Upper lobe of left lung (tissue), 6 donors: ENCODE measurements around the gene SETBP1. TPM values are rescaled to one million over a fixed set of nuclear protein-coding genes. Genes with fewer than 3 reads are reported as not detected.

Source experiments
- ATAC-seq, 2 donors: fragments of 200-7000 bp; cut with Tn5 transposase; one replicate each; pipeline ENCODE4 v1.9.1; 2022; ENCODE audit warnings: mild to moderate bottlenecking in 2 of 2, moderate library complexity in 2 of 2; ENCODE audit not compliant: low FRiP score in 2 of 2
- DNase-seq, 2 donors: peaks; one replicate each; pipeline ENCODE4 v3.0.0-alpha.2; 2019 to 2020
- H3K27ac ChIP-seq, 4 donors: fragments of 200-600 bp; sonication (generic); one replicate each; pipeline ENCODE4 v1.5.1; 2016 to 2019
- H3K27me3 ChIP-seq, 4 donors: fragments of 200-600 bp; sonication (generic); one replicate each; pipeline ENCODE4 v1.5.1; 2017 to 2019
- H3K36me3 ChIP-seq, 4 donors: fragments of 200-600 bp; sonication (generic); one replicate each; pipeline ENCODE4 v1.5.1; 2016 to 2019
- H3K4me1 ChIP-seq, 4 donors: fragments of 200-600 bp; sonication (generic); one replicate each; pipeline ENCODE4 v1.5.1; 2018 to 2019
- H3K4me3 ChIP-seq, 4 donors: fragments of 200-600 bp; sonication (generic); one replicate each; pipeline ENCODE4 v1.5.1; 2017 to 2019; ENCODE audit warnings: mild to moderate bottlenecking in 2 of 4, moderate library complexity in 1 of 4
- H3K9me3 ChIP-seq, 4 donors: fragments of 200-600 bp; sonication (generic); one replicate each; pipeline ENCODE4 v1.5.1; 2018 to 2019
- CTCF ChIP-seq, 6 experiments: fragments of 450-650 bp in 4 of 6; fragments of 200-600 bp in 2 of 6; sonication (generic) in 2 of 6; IDR thresholded peaks; one replicate each; pipeline ENCODE4 v1.5.1; 2016 to 2019; ENCODE audit warnings: antibody characterized with exemption in 6 of 6
- EP300 ChIP-seq, 4 donors: sonication (generic); formaldehyde crosslinking; IDR thresholded peaks; one replicate each; pipeline ENCODE4 v1.5.1; 2017; ENCODE audit warnings: antibody characterized with exemption in 4 of 4, control low read depth in 2 of 4
- POLR2A ChIP-seq, 4 donors: fragments of 450-650 bp; IDR thresholded peaks; one replicate each; pipeline ENCODE4 v1.5.1; 2016 to 2017; ENCODE audit warnings: antibody characterized with exemption in 4 of 4, mild to moderate bottlenecking in 2 of 4
- POLR2AphosphoS5 ChIP-seq, 2 donors: sonication (generic); formaldehyde crosslinking; IDR thresholded peaks; one replicate each; pipeline ENCODE4 v1.5.1; 2017; ENCODE audit warnings: antibody characterized with exemption in 2 of 2
- WGBS, 2 donors: methylation state at CpG; one replicate each; pipeline ENCODE4 v1.1.5; 2017 to 2018; 5-methylcytosine and 5-hydroxymethylcytosine counted together
- total RNA-seq, 6 donors: library from RNA; depleted of rRNA in 4 of 6; stranded (reverse); fragments of >200 nt in 4 of 6; gene quantifications; one replicate each; pipeline versions ENCODE4 v1.1.0 to v1.2.1, GENCODE V29; 2016 to 2021
- donor health status: DM: no; HTN: no; CAD: no; lungs with moderate emphysema.
- donor health status: DM: no; HTN: yes; CAD: no; lungs with severe emphysema.

Gene SETBP1
- total RNA-seq, 6 donors from 2014 or later, result 11.7 to 38.8 (median 16.6) TPM

- WGBS, 2 donors, result 94 to 97% methylated on average over 8 of the region's 8 CpGs
- ATAC-seq, result no peak
Measured at GRCh38 chr18:44763327-44763726, 82.6 kb downstream of the SETBP1 start.

GRCh38 chr18:44764863-44765262, 84.2 kb downstream of the SETBP1 start:
- ATAC-seq, result no peak

More at GRCh38 chr18:44763327-44763726, 82.6 kb downstream of the SETBP1 start:
- Histone ChIP-seq H3K9me3 (no peaks in the 10 kb centered on the region), H3K4me1 (peaks cover 0 to 22% (median 12%) of the 10 kb centered on the region in 4 donors), H3K36me3 (no peaks in the 10 kb centered on the region), H3K4me3 (no peak overlapping the region), H3K27ac (no peak overlapping the region), H3K27me3 (no peaks in the 10 kb centered on the region)
- TF ChIP-seq POLR2AphosphoS5 (IDR thresholded peaks at IDR 0.05), result no peak
- no peak for TF ChIP-seq EP300 (IDR thresholded peaks at IDR 0.05)
- no peak for TF ChIP-seq CTCF (IDR thresholded peaks at IDR 0.05)
- no peak for TF ChIP-seq POLR2A (IDR thresholded peaks at IDR 0.05)
- DNase-seq, result no peak

DNA sequence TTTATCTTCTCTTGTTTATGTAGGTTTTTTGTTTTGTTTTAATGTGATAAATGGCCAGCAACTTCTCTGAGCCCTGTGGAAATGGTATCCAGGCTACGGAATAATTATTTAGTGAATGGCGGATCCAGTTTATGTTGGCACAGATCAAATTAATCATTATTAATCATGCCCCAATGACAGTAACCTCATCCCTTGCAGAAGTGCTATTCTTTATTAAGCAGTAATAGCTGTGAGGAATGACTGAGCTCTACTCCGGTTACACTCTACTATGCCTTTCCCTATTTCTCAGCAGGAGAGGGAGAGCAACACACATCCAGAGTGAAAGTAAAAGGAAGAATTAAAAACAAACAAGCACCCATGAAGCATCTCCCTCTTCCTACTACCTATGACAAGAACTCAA, 84.8 kb downstream of the SETBP1 start:
- Histone ChIP-seq H3K4me1 (peaks cover 0 to 15% (median 12%) of the 10 kb centered on the region in 4 donors), H3K27ac (no peak overlapping the region), H3K27me3 (no peaks in the 10 kb centered on the region), H3K4me3 (no peak overlapping the region), H3K36me3 (no peaks in the 10 kb centered on the region), H3K9me3 (no peaks in the 10 kb centered on the region)
- ATAC-seq (no peak), DNase-seq (no peak)
- 63% methylated on average over 3 of the region's 3 CpGs for WGBS, 2 donors
- TF ChIP-seq CTCF (IDR thresholded peaks at IDR 0.05) (no peak), POLR2AphosphoS5 (IDR thresholded peaks at IDR 0.05) (no peak), EP300 (IDR thresholded peaks at IDR 0.05) (no peak), POLR2A (IDR thresholded peaks at IDR 0.05) (no peak)

More at GRCh38 chr18:44764863-44765262, 84.2 kb downstream of the SETBP1 start:
- no peaks in the 10 kb centered on the region for H3K27me3 ChIP-seq
- H3K9me3 ChIP-seq, result no peaks in the 10 kb centered on the region
- H3K4me1 ChIP-seq, result peaks cover 0 to 17% (median 12%) of the 10 kb centered on the region in 4 donors
- H3K36me3 ChIP-seq, result no peaks in the 10 kb centered on the region
- H3K4me3 ChIP-seq, result no peak overlapping the region
- 89 to 97% methylated on average over 3 of the region's 3 CpGs for WGBS, 2 donors
- no peak for TF ChIP-seq POLR2A (IDR thresholded peaks at IDR 0.05)
- no peak for TF ChIP-seq CTCF (IDR thresholded peaks at IDR 0.05)
- no peak for TF ChIP-seq EP300 (IDR thresholded peaks at IDR 0.05)
- no peak for TF ChIP-seq POLR2AphosphoS5 (IDR thresholded peaks at IDR 0.05)
- no peak for DNase-seq
- no peak overlapping the region for H3K27ac ChIP-seq

- H3K4me1 ChIP-seq, result peaks cover 3 to 16% (median 13%) of the 10 kb centered on the region in 4 donors
- ATAC-seq, result no peak
- TF ChIP-seq POLR2A (IDR thresholded peaks at IDR 0.05) (no peak), POLR2AphosphoS5 (IDR thresholded peaks at IDR 0.05) (no peak), EP300 (IDR thresholded peaks at IDR 0.05) (no peak), CTCF (IDR thresholded peaks at IDR 0.05) (no peak)
Measured at GRCh38 chr18:44766450-44766849, 85.8 kb downstream of the SETBP1 start.

DNA sequence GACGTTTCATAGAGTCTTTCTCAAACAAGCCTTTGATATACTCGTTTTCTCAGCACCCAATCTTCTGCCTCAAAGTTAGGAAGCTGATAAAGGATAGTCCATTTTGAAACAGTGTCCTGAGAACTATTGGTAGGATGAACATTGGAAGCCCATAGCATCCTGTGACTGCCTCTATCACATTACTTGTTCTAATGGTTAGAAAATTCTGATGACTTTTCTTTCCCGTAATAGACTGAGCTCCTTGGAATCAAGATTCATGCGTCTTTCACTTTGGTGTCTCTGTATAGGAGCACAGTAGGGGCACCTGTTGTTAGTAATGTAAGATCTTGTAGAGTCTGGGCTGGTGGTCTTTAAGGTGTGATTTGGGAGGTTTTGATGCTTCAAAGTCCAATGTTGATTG, 87.1 kb downstream of the SETBP1 start:
- WGBS, 2 donors, result 92 to 96% methylated on average over 4 of the region's 4 CpGs
- DNase-seq (no peak), ATAC-seq (no peak)
- H3K36me3 ChIP-seq, result no peaks in the 10 kb centered on the region
- H3K4me3 ChIP-seq, result no peak overlapping the region
- TF ChIP-seq EP300 (IDR thresholded peaks at IDR 0.05) (no peak), POLR2A (IDR thresholded peaks at IDR 0.05) (no peak), CTCF (IDR thresholded peaks at IDR 0.05) (no peak), POLR2AphosphoS5 (IDR thresholded peaks at IDR 0.05) (no peak)
- no peak overlapping the region for H3K27ac ChIP-seq
- H3K27me3 ChIP-seq, result no peaks in the 10 kb centered on the region
- no peaks in the 10 kb centered on the region for H3K9me3 ChIP-seq
- H3K4me1 ChIP-seq, result peaks cover 10 to 26% (median 17%) of the 10 kb centered on the region in 4 donors

More at GRCh38 chr18:44766450-44766849, 85.8 kb downstream of the SETBP1 start:
- no peak for DNase-seq
- Histone ChIP-seq H3K9me3 (no peaks in the 10 kb centered on the region), H3K27ac (no peak overlapping the region), H3K4me3 (no peak overlapping the region), H3K36me3 (no peaks in the 10 kb centered on the region), H3K27me3 (no peaks in the 10 kb centered on the region)
- WGBS, 2 donors, result 71 to 77% methylated on average over 2 of the region's 2 CpGs
